Right ventricle myocardium inferior (tissue), 1 donor: ENCODE data around the gene MUC21. TPM values are rescaled to one million over a fixed set of nuclear protein-coding genes. Genes with fewer than 3 reads are reported as not detected.
"Not testable (repeated sequence)": the region's sequence is repeated elsewhere in the genome, so short reads cannot be mapped to it uniquely, and the experiment has no call there.

Experiments used
- ATAC-seq: fragments of 200-7000 bp; cut with Tn5 transposase; one replicate; pipeline ENCODE4 v1.9.1; 2020; ENCODE audit warnings: mild to moderate bottlenecking, moderate library complexity
- DNase-seq: peaks from one replicate; pipeline ENCODE4 v3.0.0; 2021; ENCODE audit errors: missing footprints
- intact Hi-C: fragments of 100-400 bp; cut with DNase I; formaldehyde crosslinking; loops from one replicate; pipeline ENCODE4 v1.11.0; 2022
- total RNA-seq: library from RNA; stranded (reverse); fragmentation: NEBNext Ultra II Directional; extraction: Animal tissue kit (Norgen Biotek cat#: 25700); gene quantifications from one replicate; pipeline ENCODE4 v1.2.1, GENCODE V29; 2021
- donor health status: DM: no; HTN: yes; CAD: no; lungs with severe emphysema.

MUC21 gene
- total RNA-seq, 1 donor from 2014 or later: not detected

GRCh38 chr6:30964075-30964474, 19.4 kb upstream of the MUC21 start:
- no peak for ATAC-seq
- intact Hi-C loops: no loop called here
- no peak for DNase-seq

GRCh38 chr6:30965140-30965601, 18.3 kb upstream of the MUC21 start:
- intact Hi-C loops: no loop called here
- no peak for DNase-seq
- ATAC-seq: no peak

- intact Hi-C loops: no loop called here
- DNase-seq (no peak), ATAC-seq (no peak)
These were observed 17.4 kb upstream of the MUC21 start for GRCh38 chr6:30966154-30966553.

GRCh38 chr6:30969171-30969570, 14.3 kb upstream of the MUC21 start:
- intact Hi-C loops, ATAC-seq, DNase-seq: not testable (repeated sequence)

- no peak for DNase-seq
- intact Hi-C loops: no loop called here
- ATAC-seq: no peak
These were observed 12.6 kb upstream of the MUC21 start for GRCh38 chr6:30970946-30971345.

- intact Hi-C loops: no loop called here
- ATAC-seq (no peak), DNase-seq (no peak)
These were observed 10.7 kb upstream of the MUC21 start for GRCh38 chr6:30972816-30973215.

- DNase-seq: no peak
- intact Hi-C loops: no loop called here
- no peak for ATAC-seq
These were observed 8.8 kb upstream of the MUC21 start for GRCh38 chr6:30974490-30975252.

DNA sequence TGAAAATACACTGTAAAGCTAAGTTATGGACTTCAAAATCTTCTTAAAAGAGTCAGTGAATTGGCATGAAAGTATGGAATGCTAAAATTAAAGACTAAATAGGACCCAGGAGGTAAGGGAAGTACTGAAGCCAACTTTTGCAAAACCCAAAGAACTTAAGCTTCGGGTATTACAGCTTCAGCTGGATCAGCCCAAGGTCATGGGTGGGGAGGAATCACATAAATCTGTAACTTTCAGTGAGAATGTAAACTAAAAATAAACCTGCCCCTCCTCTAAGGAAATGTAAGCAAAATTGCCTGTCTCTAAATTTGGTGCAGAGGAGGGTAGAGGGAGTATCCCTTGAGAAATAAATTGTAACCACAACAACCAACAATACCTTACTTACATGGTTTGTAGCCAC, 4.4 kb upstream of the MUC21 start:
- intact Hi-C loops: no loop called here
- ATAC-seq (no peak), DNase-seq (no peak)

DNA sequence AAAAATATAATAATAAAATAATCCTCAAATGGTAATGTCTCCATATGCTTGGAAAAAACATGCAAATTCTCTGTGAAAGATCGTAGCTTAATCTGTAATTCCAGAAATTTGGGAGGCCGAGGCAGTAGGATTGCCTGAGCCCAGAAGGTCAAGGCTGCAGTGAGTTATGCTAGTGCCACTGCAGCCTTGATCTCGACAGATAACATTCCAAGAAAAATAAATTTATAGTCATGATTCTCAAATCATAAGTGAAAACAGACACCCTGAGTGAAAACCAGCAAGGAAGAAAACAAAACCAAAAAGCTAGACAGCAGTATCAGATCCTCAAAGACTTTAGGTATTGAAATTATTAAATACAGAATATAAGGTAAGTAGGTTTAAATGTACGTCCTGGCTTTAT, 3.8 kb upstream of the MUC21 start:
- intact Hi-C loops: no loop called here
- DNase-seq (no peak), ATAC-seq (no peak)

GRCh38 chr6:30981942-30982772, 1.4 kb upstream of the MUC21 start:
- ATAC-seq (peak; percentile 71), DNase-seq (no peak)
- intact Hi-C loops: no loop called here

DNA sequence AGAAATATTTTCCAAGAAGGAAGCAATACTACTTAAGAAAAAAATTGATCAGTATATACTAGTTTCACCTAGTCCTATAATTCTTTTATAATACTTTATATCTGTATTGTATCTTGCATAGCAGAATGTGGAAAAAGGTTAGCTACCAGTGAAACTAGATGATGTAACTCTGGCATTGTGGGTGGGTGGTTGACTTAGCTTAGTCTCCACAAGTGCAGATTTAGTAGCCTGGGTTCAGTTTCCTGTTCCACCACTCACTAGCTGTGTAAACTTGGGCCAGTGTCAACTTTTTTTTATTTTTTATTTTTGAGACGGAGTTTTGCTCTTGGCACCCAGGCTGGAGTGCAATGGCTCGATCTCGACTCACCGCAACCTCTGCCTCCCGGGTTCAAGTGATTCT, 2.0 kb downstream of the MUC21 start:
- DNase-seq (no peak), ATAC-seq (no peak)
- intact Hi-C loops: no loop called here

- ATAC-seq (no peak), DNase-seq (no peak)
- intact Hi-C loops: no loop called here
These were observed 3.8 kb downstream of the MUC21 start for GRCh38 chr6:30987304-30987703.

GRCh38 chr6:30988209-30988825, 4.8 kb downstream of the MUC21 start:
- DNase-seq (no peak), ATAC-seq (no peak)
- intact Hi-C loops: no loop called here

DNA sequence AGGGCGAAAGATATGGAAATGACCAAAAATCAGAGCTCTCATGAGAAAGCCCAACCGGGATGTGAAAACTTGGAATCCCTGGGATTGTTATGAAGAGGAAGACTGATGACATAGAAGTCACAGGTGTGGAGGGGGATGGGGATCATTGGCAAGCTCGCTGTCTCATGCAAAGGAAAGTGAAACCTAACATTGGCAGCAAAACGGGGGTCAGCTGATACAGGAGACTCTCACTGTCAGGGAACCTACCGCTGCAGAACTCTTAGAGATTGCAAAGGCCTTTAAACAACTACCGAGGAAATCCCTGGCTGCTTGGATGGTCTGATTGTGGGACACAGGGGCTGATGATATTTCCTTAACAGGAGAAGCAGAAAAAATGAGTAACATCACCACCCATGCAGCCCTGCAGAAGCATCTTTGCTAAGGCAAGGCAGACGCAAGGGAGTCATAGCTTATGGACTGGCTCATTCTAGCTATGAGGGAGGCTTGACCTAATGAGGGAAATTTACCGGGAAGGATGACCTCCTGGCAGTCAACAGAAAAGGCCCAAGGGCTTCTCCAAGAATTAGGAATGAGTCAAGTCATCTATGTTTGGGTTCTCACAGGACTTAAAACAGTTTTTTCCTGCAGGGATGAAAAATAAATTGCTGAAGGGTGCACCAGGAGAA, 7.0 kb downstream of the MUC21 start:
- no peak for DNase-seq
- ATAC-seq: no peak
- intact Hi-C loops: no loop called here

DNA sequence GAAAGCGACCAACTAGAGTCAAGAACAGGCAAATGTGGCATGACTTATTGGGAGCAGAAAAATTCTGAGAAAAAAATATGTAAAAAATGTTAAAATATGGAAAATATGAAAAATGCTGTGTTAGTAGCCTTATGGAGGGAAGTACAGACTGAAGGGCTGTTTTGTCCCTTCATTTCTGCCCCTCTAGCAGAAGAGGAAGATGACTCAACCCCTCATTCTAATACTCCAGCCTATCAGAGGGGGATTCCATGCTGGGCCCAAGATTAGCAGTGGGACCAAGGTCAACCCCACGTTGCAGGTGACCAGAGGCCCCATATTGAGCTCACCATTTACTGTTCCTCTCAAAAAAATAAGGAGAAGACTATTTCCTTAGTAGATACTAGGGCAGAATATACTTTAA, 8.4 kb downstream of the MUC21 start:
- intact Hi-C loops: no loop called here
- no peak for ATAC-seq
- no peak for DNase-seq

GRCh38 chr6:30997301-30997700, 13.8 kb downstream of the MUC21 start:
- DNase-seq (no peak), ATAC-seq (no peak)
- intact Hi-C loops: no loop called here

DNA sequence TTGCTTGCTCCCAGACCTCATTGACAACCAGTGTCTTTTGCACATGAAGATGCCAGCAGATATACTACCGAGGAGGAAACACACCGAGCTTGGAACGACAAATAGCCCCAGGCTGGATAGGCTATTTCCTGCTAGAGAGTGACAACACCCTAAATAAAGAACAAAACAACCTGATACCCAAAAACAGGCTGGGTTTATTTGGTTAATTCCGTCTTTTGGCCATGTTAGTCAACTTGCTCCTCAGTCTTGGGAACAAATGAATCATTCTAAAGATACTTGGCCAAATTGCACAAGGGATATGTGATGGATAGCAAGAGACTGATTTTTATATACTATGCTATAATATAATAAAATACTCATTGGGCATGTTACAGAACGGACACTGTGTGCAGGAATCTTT, 15.3 kb downstream of the MUC21 start:
- no peak for DNase-seq
- no peak for ATAC-seq
- intact Hi-C loops: no loop called here

- ATAC-seq, intact Hi-C loops: not testable (repeated sequence)
These were observed 16.7 kb downstream of the MUC21 start for GRCh38 chr6:31000067-31000860.

More at GRCh38 chr6:31000067-31000860, 16.7 kb downstream of the MUC21 start:
- not testable (repeated sequence) for DNase-seq
